HG02938 (cell line): ENCODE data around the gene LIAS.
"Not testable (repeated sequence)": the region's sequence is repeated elsewhere in the genome, so short reads cannot be mapped to it uniquely, and the experiment has no call there.

Experiments used
- ATAC-seq: cut with Tn5 transposase; IDR thresholded peaks from one replicate; pipeline ENCODE4 v1.9.1; 2021; ENCODE audit warnings: mild to moderate bottlenecking, moderate library complexity; ENCODE audit not compliant: unreplicated experiment

The LIAS gene

DNA sequence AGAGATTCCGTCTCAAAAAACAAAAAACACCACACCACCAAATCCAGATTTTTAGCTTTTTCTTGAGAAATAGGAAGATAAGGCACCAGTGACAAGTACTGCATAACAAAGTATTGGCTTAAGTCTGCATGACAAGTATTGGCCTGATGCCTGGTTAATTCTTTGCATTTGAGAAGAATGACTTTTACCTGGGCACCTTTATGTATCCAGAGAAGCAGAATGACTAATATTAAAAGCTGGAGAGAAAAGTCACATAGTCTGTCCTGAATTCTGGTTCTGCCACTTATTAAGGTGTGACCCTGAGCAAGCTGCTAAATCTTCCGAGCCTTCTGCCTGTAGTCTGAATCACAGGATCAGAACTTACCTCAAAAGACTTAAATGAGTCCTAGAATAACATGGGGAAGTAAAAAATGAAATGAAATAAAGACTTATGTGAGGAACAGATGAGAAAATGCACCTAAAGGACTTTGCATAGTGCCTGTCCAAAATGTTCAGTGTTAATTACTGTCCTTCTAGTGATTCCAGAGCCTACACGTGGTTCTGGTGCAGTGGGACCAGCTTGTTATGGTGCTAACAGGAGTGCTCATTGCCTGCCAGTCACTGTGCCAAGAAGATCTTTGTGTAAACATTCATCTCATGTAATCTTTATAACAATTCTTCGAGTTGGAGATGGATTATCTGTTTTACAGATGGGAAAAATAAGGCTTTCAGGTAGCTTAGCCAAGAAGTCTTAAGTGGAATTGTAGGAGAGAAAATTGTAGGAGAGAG lies 36.8 kb downstream of the LIAS start:
- no peak for ATAC-seq

- no peak for ATAC-seq
Observed at GRCh38 chr4:39497909-39498726, 39.3 kb downstream of the LIAS start.

DNA sequence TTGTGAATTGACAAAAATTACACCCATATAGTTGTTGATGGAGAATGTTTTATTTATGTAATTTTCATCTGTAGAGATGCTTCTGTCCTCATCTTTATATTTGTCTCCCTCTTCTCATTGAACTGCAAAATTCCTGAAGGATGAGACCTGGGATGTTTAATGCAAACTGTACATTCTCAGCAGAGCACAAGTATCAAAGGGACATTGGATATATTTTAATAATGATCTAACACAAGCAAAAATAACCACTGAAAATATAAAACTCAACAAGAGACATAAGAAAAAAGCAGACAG lies 39.8 kb downstream of the LIAS start:
- no peak for ATAC-seq

DNA sequence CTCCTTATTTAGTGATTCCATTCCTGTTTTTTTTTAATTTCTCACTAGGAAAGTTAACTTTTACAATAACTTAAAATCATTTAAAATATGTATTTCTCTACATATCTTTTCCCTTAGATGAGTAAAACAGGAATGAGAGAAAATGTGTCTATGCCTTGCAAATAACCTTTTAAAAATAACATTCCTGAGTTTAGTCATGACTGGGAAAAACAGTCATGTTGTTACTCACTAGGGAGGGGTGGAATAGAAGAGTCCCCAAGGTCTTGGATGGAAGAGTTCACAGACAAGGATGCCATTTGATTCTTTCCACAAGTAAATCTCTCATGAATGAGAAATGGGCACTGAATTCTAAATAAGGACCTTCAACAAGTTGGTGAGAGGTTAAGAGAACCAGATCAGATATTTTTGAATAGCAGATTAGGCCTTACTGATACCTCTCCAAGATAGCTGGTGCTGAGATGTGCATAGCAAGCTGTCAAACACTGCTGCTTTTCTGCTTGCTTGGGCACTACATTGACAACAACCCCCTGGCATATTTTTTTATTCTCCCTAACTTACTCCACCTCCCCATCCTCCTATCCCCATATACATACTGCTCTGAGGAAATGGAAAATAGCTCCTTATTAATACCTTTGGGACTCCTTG lies 43.3 kb downstream of the LIAS start:
- no peak for ATAC-seq

- not testable (repeated sequence) for ATAC-seq
Observed at GRCh38 chr4:39502664-39503035, 43.8 kb downstream of the LIAS start.

- no peak for ATAC-seq
Observed at GRCh38 chr4:39504538-39504937, 45.7 kb downstream of the LIAS start.

GRCh38 chr4:39505581-39505980 lies 46.7 kb downstream of the LIAS start:
- ATAC-seq, result no peak

- ATAC-seq, result no peak
Observed at GRCh38 chr4:39510348-39510929, 51.6 kb downstream of the LIAS start.

DNA sequence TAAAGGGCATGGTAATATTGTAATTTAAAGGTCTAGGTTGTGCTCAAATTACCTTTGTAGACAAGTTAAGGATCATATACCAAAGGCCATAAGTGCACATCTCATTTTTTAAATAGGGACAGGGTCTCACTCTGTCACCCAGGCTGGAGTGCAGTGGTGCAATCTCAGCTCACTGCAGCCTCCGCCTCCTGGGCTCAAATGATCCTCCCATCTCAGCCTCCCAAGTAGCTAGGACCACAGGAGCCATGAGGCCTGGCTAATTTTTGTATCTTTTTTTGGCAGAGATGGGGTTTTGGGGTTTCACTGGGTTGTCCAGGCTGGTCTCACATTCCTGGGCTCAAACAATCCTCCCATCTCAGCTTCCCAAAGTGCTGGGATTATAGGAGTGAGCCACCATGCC lies 55.4 kb downstream of the LIAS start:
- not testable (repeated sequence) for ATAC-seq

DNA sequence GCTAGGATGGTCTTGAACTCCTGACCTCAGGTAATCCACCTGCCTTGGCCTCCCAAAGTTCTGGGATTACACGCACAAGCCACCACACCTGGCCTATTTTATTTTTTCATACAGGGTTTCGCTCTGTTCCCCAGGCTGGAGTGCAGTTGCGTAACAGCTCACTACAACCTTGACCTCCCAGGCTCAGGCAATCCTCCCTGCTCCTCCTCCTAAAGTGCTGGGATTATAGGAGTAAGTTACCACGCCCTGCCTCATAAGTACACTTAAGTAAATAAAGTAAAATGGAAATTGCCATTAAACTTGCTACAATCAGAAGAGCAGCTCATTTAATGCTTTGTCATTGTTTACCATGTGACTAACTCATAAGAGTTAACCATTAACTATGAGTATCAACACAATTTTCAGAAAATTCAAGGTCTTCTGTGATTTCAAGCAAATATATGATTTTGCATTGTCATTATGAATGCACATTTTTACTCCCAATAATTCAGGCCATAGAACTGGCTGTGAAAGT lies 56.1 kb downstream of the LIAS start:
- no peak for ATAC-seq

DNA sequence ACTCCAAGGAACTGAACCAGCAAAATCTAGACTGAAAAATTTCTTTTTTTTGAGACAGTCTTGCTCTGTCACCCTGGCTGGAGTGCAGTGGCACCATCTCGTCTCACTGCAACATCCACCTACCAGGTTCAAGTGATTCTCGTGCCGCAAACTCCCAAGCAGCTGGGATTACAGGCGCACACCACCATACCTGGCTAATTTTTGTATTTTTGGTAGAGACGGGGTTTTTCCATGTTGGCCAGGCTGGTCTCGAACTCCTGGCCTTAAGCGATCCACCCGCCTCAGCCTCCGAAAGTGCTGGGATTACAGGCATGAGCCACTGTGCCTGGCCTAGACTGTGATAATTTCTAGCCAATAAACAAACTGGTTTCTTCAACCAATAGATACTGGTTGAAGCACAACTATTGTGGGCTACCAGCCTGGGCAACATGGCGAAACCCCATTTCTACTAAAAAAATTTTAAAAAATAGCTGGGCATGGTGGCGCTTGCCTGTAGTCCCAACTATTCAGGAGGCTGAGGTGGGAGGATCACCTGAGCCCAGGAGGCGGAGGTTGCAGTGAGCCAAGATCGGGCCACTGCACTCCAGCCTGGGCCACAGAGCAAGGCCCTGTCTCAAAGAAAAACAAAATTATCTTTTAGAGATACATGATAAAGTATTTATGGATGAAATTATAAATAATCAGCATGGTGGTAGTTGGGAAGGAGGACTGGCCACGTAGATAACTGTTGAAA lies 57.0 kb downstream of the LIAS start:
- ATAC-seq, result not testable (repeated sequence)

- ATAC-seq, result no peak
Observed at GRCh38 chr4:39516407-39516966, 57.6 kb downstream of the LIAS start.

DNA sequence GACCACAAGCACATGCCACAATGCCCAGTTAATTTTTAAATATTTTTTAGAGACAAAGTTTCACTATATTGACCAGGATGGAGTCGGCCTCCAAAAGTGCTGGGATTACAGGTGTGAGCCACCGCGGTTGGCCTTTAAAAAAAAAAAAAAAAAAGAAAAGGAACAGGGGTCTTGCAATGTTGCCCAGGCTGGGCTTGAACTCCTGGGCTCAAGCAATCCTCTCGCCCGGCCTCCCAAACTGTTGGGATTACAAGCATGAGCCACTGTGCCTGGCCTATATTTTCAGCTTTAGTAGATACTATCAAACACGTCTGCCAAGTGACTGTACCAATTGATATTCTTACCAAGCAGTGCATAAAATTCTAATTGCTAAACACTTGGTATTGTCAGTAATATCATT lies 59.6 kb downstream of the LIAS start:
- ATAC-seq, result no peak

- no peak for ATAC-seq
Observed at GRCh38 chr4:39521253-39521919, 62.5 kb downstream of the LIAS start.

DNA sequence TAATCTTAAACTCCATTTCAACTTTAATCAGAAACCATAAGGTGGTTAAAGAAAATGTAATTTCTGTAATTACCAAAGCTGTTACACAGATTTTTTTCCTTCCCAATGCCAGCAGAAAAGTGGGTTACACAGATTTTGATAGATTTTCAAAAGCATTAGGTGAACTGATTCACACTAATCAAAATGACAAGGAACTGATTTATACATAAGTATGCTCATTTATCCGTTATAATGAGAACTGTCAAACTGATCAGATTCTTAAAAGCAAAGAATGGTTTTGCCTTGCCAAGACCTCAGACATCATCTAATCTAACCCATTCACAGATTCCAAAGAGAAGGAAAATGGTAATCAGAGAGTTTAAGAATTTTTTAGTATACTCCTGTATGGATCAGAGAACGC lies 63.2 kb downstream of the LIAS start:
- no peak for ATAC-seq

DNA sequence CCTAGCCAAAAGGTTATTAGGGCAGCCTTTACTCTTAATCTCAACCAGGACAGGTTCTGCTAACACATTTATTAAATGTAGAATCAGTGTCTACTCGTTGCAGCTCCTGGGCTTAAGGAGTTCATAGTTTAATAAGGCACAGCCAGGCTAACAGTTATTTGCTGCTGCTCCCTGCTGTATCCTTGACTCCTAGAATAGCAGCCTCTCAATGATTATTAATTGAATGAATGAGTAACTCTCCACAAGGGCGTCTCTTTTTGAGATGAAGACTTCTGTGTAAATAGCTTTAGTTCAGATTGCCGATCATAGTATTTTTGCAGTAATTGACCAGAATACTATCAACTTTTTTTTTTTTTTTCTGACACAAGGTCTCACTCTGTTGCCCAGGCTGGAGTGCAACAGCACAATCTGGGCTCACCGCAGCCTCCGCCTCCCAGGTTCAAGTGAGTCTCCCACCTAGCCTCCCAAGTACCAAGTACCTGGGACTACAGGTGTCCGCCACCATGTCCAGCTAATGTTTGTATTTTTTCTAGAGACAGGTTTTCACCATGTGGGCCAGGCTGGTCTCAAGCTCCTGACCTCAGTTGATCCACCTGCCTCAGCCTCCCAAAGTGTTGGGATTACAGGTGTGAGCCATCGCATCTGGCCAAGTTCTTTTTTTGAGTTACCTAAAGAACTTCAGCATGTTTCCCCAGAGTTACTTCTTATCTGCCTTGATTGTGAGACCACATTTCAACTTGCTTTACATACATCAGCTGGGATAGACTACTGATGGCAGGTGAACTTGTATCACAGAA lies 65.5 kb downstream of the LIAS start:
- no peak for ATAC-seq

GRCh38 chr4:39525822-39526690 lies 67.2 kb downstream of the LIAS start:
- no peak for ATAC-seq

- no peak for ATAC-seq
Observed at GRCh38 chr4:39526765-39527295, 68.0 kb downstream of the LIAS start.
